ENCODE results near the gene CELF2. TPM values are rescaled to one million over a fixed set of nuclear protein-coding genes. Genes with fewer than 3 reads are reported as not detected.
"Not testable (repeated sequence)": the region's sequence is repeated elsewhere in the genome, so short reads cannot be mapped to it uniquely, and the experiment has no call there.

Gene CELF2
- polyA plus RNA-seq, 4 donors, result 9.6 to 20.5 (median 13.8) TPM

- no peak for DNase-seq (ENCODE audit: low read depth in 4 of 4, low spot score in 3 of 4)
These were observed 149.7 kb downstream of the CELF2 start for GRCh38 chr10:11167233-11167966.

- DNase-seq (ENCODE audit: low read depth in 4 of 4, low spot score in 3 of 4), result no peak
These were observed 150.9 kb downstream of the CELF2 start for GRCh38 chr10:11168423-11169090.

GRCh38 chr10:11169976-11170375 is 152.3 kb downstream of the CELF2 start:
- no peak for DNase-seq (ENCODE audit: low read depth in 4 of 4, low spot score in 3 of 4)

- DNase-seq (ENCODE audit: low read depth in 4 of 4, low spot score in 3 of 4), result no peak
These were observed 152.9 kb downstream of the CELF2 start for GRCh38 chr10:11170574-11170973.

GRCh38 chr10:11170993-11171851 is 153.6 kb downstream of the CELF2 start:
- DNase-seq (ENCODE audit: low read depth in 4 of 4, low spot score in 3 of 4), result no peak

- no peak for DNase-seq (ENCODE audit: low read depth in 4 of 4, low spot score in 3 of 4)
These were observed 155.4 kb downstream of the CELF2 start for GRCh38 chr10:11173042-11173441.

- no peak for DNase-seq (ENCODE audit: low read depth in 4 of 4, low spot score in 3 of 4)
These were observed 158.2 kb downstream of the CELF2 start for GRCh38 chr10:11175823-11176243.

GRCh38 chr10:11176746-11177145 is 159.1 kb downstream of the CELF2 start:
- DNase-seq (ENCODE audit: low read depth in 4 of 4, low spot score in 3 of 4), result no peak

- DNase-seq (ENCODE audit: low read depth in 4 of 4, low spot score in 3 of 4), result no peak
These were observed 159.7 kb downstream of the CELF2 start for GRCh38 chr10:11177381-11177780.

- no peak for DNase-seq (ENCODE audit: low read depth in 4 of 4, low spot score in 3 of 4)
These were observed 160.3 kb downstream of the CELF2 start for GRCh38 chr10:11177926-11178471.

GRCh38 chr10:11178606-11179515 is 161.2 kb downstream of the CELF2 start:
- DNase-seq (ENCODE audit: low read depth in 4 of 4, low spot score in 3 of 4), result no peak

GRCh38 chr10:11179516-11180105 is 161.9 kb downstream of the CELF2 start:
- no peak for DNase-seq (ENCODE audit: low read depth in 4 of 4, low spot score in 3 of 4)

GRCh38 chr10:11180228-11180627 is 162.6 kb downstream of the CELF2 start:
- DNase-seq (ENCODE audit: low read depth in 4 of 4, low spot score in 3 of 4), result no peak

- DNase-seq (ENCODE audit: low read depth in 4 of 4, low spot score in 3 of 4), result no peak
These were observed 164.3 kb downstream of the CELF2 start for GRCh38 chr10:11181978-11182377.

GRCh38 chr10:11183015-11183414 is 165.3 kb downstream of the CELF2 start:
- DNase-seq (ENCODE audit: low read depth in 4 of 4, low spot score in 3 of 4), result no peak

- DNase-seq (ENCODE audit: low read depth in 4 of 4, low spot score in 3 of 4), result no peak
These were observed 166.4 kb downstream of the CELF2 start for GRCh38 chr10:11184093-11184492.

- not testable (repeated sequence) for DNase-seq (ENCODE audit: low read depth in 4 of 4, low spot score in 3 of 4)
These were observed 167.5 kb downstream of the CELF2 start for GRCh38 chr10:11185128-11185665.

GRCh38 chr10:11186374-11186773 is 168.7 kb downstream of the CELF2 start:
- DNase-seq (ENCODE audit: low read depth in 4 of 4, low spot score in 3 of 4), result no peak

Data from left renal pelvis (tissue), 4 donors.